A549 (cell line): ENCODE measurements around the gene STAT1.

ENCODE experiments used
- BCL3 ChIP-seq: fragments of >200 bp; sonication (Bioruptor Twin); formaldehyde crosslinking; IDR thresholded peaks from 3 replicates; pipeline ENCODE4 v1.6.1; 2016
- CBX2 ChIP-seq: fragments of 200-600 bp; sonication (generic); IDR thresholded peaks from 2 replicates; pipeline ENCODE4 v1.6.1; 2016; ENCODE audit warnings: low read depth, mild to moderate bottlenecking, borderline replicate concordance
- CEBPB ChIP-seq, 2 experiments: fragments of >200 bp in 1 of 2; sonication (Bioruptor Twin) in 1 of 2; formaldehyde crosslinking in 1 of 2; IDR thresholded peaks; 2 replicates each; pipeline ENCODE4 v1.6.1; 2012 to 2016
- CTCF ChIP-seq: fragments of >200 bp; sonication (Bioruptor Twin); formaldehyde crosslinking; IDR thresholded peaks from 3 replicates; pipeline ENCODE4 v1.5.1; 2016
- MAFK ChIP-seq: fragments of 450-650 bp; IDR thresholded peaks from 2 replicates; pipeline ENCODE4 v1.6.1; 2014; ENCODE audit not compliant: partially characterized antibody
- MAX ChIP-seq: IDR thresholded peaks from 2 replicates; pipeline ENCODE4 v1.6.1; 2012
- MAZ ChIP-seq: fragments of 150-350 bp; IDR thresholded peaks from 2 replicates; pipeline ENCODE4 v1.6.1; 2014; ENCODE audit warnings: antibody characterized with exemption, low read depth, low read length, borderline replicate concordance
- POLR2A ChIP-seq: IDR thresholded peaks from 2 replicates; pipeline ENCODE4 v1.6.1; 2012; ENCODE audit warnings: mild to moderate bottlenecking, low read length
- RAD21 ChIP-seq, 2 experiments: fragments of >200 bp in 1 of 2; sonication (Bioruptor Twin) in 1 of 2; formaldehyde crosslinking in 1 of 2; IDR thresholded peaks in 1 of 2; conservative IDR thresholded peaks in 1 of 2; 2 replicates in 1 of 2; 3 replicates in 1 of 2; pipeline ENCODE4 v1.6.1; 2012 to 2018; ENCODE audit warnings: inconsistent platforms in 1 of 2
- SMC3 ChIP-seq: fragments of >200 bp; sonication (Bioruptor Twin); formaldehyde crosslinking; IDR thresholded peaks from 3 replicates; pipeline ENCODE4 v1.6.1; 2018; ENCODE audit warnings: inconsistent platforms
- SREBF2 ChIP-seq: fragments of 450-650 bp; IDR thresholded peaks from 2 replicates; pipeline ENCODE4 v1.6.1; 2014; ENCODE audit warnings: mild to moderate bottlenecking, moderate library complexity
- ZC3H11A ChIP-seq: fragments of 450-650 bp; IDR thresholded peaks from 2 replicates; pipeline ENCODE4 v1.6.1; 2014; ENCODE audit warnings: antibody characterized with exemption, mild to moderate bottlenecking

GRCh38 chr2:191019376-191019775 lies 5.4 kb upstream of the STAT1 start:
- TF ChIP-seq POLR2A (no peak), CTCF (no peak), SREBF2 (no peak), SMC3 (no peak), MAFK (no peak), CBX2 (no peak), MAZ (no peak), RAD21 (conservative IDR thresholded peaks at IDR 0.05 in 1 of 2, IDR thresholded peaks at IDR 0.05 in 1 of 2) (no peak), ZC3H11A (no peak), MAX (no peak), CEBPB (IDR thresholded peaks at IDR 0.05) (no peak), BCL3 (no peak)
